Limb (tissue), 2 donors: ENCODE data around the gene SLK.

Experiments used
- DNase-seq, 2 donors: peaks; one replicate each; pipeline ENCODE4 v3.0.0-alpha.2; 2016; ENCODE audit errors: extremely low spot score in 2 of 2

SLK gene

DNA sequence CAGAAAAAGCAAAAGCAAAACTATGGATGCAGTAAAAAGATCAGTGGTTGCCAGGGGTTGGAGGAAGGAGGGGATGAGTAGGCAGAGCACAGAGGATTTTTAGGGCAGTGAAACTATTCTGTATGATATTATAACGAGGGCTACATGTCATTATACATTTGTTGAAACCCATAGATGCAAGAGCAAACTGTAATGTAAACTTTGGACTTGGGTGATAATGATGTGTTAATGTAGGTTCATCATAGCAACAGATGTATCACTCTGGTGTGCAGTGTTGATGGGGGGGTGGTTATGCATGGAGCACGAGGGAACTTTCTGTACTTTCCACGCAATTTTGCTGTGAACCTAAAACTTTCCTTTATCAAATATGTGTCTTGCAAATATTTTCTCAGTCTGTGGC lies 23.2 kb downstream of the SLK start:
- no peak for DNase-seq

DNA sequence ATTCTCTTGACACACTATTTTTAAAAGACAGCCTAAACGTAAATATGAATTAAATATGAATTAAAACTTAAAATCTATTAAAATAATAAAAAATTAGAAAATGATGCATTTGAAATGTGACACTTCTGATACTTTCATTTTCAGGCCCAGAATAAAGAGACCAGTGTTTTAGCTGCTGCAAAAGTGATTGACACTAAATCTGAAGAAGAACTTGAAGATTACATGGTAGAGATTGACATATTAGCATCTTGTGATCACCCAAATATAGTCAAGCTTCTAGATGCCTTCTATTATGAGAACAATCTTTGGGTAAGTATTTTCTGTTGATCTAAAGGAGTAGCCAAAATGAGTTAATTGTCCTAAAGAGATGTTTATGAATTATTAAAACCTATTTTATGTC lies 23.6 kb downstream of the SLK start:
- no peak for DNase-seq

DNA sequence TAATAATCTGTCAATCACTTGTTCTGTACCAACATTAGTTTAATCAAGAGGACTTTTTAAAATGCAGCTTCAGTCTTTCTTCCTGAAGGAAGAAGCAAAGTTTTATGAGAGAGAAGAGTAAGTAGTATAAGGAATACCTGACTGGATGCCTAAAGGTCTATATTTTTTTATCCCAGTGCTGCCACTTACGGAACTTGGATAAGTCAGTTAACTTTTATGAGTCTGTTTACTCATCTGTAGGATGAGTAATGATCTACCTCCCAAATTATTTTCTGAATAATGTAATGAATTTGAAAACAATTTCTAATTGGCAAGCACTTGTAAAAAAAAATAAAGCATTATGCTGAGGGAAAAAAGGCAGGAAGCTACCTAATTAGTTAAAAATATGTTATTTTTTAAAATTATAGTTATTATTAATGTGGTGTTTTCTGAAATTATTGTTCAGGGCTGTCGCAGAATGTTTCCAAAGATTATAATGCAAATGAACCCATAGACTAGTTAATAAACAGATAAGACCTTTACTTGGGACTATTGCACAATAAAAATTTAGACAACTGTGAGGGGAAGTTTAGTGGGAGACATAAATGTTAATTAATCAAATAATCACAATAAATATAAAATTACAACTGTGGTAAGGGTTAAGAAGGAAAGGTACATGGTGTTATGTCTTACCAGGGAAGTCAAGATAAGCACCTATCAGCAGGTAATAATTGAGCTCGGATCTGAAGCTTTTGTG lies 24.6 kb downstream of the SLK start:
- no peak for DNase-seq

DNA sequence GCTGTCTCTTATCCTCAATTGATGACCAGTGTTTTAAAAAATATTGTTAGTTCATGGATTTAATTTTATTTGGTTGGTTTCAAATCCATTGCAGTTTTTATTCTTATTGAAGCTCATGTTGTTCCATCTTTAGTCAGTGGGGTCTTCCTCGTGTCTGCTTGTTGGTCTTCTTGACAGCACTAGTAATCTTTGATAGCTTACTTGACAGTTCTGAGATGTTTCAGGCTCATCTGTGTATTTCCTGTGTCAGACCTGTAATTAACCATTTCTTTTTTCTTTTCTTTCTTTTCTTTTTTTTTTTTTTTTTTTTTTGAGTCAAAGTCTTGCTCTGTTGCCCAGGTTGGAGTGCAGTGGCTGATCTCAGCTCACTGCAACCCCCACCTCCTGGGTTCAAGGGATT lies 28.2 kb downstream of the SLK start:
- DNase-seq = no peak

DNA sequence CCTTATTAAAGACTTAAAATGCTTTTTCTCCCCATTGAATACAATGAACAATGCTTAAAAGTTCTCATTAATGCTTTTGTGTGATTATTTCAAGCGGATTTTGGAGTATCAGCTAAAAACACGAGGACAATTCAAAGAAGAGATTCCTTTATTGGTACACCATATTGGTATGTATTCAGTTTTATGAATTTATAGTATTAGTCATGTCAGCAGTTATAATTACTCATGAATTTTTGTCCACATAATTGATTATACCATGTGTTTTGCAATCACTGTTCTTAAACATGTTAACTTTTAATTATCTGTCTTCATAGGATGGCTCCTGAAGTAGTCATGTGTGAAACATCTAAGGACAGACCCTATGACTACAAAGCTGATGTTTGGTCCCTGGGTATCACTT lies 31.9 kb downstream of the SLK start:
- no peak for DNase-seq

DNA sequence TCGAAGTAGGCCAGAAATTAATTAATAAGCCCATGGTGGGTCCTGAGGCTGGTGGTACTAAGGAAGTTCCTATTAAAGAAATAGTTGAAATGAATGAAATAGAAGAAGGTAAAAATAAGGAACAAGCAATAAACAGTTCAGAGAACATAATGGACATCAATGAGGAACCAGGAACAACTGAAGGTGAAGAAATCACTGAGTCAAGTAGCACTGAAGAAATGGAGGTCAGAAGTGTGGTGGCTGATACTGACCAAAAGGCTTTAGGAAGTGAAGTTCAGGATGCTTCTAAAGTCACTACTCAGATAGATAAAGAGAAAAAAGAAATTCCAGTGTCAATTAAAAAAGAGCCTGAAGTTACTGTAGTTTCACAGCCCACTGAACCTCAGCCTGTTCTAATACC lies 36.0 kb downstream of the SLK start:
- DNase-seq = no peak

DNA sequence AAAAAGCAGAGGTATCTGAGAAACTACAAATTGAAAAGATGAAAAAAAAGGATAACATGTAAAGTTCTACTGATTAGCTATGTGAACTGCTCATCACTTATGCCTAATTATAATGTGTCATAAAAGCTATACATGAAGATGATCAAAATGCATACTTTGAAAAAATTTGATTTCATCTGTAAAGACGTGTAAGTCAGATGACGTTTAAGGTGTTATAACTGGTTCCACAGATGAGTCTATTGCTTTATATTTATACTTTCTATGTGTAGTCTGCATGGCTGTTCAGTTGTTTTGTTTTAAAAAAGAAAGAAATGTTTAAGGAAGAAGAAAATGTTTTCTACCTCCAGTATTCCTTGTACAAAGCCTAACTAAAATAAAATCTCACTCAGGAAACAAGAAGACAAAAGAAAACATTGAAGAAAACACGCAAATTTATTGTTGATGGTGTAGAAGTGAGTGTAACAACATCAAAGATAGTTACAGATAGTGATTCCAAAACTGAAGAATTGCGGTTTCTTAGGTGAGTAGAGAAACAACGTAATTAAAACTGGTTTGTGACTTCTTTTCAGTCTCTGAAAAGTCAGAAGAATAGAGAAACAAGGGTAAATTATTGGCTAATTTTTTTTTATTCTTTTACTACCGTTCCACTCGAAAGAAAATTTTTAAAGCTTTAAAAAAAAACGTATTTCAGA lies 38.4 kb downstream of the SLK start:
- no peak for DNase-seq

DNA sequence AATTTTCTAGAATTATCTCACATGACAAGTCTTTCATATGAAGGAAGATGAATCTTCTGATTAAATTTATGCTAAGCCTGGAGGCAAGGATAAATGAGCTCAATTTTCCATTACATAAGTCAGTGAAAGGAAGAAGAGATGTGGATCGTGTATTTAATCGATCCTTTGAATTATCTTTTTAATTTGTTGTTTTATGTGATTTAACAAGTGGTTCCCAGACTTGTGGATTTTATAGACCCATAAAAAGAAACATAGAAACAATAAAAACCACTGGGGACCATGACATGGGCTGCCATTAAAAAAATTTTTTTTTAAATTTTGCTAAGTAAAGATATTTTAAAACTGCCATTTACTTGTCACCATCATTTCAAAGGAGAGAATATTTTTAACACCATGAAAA lies 45.0 kb downstream of the SLK start:
- no peak for DNase-seq

DNA sequence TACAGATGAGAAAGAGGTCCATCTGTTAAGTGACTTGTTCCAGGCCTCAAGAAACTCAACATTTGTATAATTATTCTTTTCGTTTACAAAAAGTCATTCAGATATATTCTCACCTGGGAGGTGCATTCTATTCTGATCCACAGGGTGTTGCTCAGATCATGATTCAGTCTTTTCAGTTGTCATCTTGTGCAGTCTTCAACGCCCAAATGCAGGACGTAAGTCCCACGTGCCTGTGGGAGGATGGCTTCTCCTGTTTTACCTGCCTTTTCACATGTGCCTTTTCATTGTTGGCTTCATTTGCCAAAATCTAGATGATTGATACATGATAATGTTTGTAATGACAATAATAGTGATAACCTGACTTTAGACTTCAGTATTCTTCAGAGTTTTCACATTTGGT lies 46.5 kb downstream of the SLK start:
- no peak for DNase-seq

DNA sequence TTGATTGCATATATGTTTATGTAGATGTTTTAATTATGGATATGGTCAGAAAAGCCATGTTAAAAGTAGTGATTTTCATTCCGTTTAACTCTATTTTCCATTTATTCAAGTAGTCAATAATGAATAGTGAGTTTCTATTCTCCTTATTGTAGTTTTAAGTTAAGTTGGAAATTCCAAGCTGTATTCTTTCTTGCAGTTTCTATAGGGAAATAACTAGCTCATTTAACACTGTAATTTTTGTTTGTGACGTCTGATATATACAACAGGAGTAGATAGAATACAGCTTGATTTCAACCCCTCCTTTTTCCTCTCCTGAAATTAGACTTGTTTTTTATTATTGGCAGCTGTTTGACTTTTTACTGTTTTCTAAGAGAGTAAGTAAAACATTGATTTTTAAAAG lies 47.2 kb downstream of the SLK start:
- no peak for DNase-seq

DNA sequence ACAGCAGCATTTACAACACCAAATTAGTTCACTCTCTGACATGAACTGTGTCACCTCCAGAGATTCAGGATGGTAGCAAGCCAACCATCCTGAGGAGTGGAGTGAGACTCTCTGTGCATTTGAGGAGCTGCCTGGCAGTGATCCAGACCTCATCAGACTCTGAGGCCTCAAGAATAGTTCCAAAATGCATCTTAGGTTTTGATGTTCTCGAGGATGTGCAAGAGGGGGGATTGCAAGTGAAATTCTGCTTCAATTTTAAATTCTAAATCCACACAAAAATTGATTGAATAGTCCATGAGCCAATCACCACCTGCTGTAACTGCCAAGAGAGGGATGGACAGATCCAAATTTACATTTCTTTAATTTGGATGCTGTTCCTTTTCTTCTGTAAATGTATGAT lies 49.7 kb downstream of the SLK start:
- no peak for DNase-seq

DNA sequence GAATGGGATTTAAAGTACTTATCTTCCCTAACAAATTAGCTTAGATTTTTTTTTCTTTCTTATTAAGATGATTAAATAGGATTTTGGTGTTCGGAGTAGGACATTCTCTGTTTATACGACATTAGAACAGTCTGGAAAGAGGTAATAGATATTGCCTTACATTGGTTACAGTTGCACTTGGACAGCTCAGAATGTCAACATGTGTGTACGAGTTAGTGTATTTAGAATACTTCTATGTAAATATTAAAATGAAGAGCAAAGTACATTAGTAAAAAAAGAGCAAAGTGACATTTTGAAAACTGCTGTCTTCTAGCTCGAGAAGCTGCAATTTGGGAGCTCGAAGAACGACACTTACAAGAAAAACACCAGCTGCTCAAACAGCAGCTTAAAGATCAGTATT lies 51.5 kb downstream of the SLK start:
- DNase-seq = no peak

DNA sequence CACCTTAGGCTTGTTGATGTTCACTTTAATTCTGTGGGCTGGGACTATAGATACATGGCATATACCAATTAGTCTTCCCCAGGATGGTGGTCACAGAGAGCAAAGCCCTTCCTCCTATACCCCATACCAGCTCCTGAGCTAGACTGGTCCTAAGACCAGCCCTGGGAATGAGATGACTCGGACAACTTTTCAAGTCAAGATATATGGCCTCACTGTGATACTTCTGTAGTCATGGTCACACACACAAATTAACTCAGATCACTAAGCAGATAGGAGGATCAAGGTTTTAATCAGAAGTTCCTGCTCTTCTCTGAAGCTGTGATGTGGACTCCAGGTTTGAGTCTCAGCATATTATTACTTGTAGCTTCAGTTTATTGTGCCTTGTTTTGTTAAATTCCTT lies 53.1 kb downstream of the SLK start:
- no peak for DNase-seq

DNA sequence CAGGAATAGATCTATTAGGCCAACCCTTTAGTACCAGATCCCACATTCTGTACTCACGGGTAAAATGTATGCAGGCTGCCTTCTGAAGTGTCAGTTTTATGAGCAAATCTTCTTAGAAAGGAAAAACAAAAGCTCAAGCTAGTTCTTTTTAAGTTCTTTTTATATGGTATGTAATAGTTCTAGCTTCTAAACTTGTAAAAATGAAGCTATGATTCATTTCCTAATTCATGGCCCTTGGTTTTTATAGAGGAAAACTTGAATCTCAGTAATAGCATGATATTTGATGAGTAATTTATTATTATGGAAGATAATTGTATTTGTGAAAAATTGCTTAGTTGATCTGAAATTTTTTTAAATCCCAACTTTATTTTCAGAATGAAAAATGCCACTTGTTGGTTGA lies 54.3 kb downstream of the SLK start:
- no peak for DNase-seq

DNA sequence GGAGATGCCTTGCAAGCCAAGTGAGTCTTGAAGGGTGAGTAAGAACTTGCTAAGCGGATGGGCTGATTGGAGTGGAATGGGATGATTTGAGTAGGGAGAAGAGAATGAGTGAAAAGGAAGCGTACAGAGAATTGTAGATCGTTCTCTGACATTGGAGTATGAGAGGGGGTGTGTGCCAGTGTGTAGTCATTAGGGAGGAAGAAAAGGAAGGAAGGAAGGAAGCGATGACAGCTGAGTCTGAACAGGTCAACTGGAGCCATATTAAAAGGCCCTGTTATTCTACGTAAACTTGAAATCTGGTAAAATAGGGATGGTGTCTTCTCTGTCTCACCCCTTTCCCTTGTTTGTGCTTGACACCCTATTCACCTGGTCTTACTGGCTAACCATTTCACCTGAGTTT lies 55.1 kb downstream of the SLK start:
- DNase-seq = no peak

DNA sequence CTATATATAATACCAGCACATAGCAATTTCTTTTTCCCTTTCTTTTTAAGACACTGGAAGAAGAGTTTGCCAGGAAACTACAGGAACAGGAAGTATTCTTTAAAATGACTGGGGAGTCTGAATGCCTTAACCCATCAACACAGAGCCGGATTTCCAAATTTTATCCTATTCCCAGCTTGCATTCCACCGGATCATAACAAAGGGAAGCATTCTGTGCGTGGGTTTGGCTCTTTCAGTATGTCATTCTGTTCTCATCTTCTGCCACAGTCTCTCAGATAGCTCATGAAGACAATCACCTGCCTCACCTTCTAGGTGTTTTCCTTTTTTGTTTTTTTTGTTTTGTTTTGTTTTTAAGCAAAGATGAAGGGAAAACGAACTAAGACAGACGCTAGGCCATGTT lies 58.6 kb downstream of the SLK start:
- no peak for DNase-seq

DNA sequence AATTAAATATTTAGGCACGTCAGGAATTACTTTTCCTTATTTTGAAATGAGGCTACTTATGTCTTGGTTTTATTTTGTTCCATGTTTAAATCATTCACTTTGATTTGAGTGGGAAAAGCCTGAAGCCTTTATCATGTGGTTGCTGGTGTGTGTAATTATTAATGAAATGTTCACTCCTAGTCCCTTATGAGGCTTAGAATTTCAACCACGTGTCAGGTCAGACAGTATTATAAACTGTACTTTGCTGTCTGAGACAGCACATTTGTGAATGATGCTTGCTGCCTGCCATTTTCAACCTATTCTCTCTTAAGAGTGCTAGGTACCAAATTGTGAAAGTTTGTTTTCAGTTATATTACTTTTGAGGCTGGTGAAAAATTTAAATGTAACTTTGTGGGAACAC lies 59.8 kb downstream of the SLK start:
- DNase-seq = no peak

DNA sequence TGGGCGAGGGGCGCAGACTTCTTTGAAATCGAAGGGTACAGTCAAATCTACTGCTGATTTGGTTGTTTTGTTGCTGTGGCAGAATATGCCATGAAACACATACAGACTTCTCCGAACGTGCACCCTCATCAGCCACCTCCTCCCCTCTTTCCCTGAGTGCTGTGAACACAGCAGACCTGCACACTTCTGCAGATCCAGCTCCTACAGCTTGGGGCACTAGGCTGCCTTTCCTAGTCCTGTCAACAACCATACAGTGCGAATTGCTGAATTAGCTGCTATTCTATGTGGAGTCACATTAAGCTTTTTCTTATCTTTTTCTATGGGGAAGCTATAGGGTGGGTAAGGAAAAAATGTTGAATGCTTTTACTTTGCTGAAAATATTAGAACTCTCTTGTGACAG lies 61.2 kb downstream of the SLK start:
- DNase-seq = no peak

DNA sequence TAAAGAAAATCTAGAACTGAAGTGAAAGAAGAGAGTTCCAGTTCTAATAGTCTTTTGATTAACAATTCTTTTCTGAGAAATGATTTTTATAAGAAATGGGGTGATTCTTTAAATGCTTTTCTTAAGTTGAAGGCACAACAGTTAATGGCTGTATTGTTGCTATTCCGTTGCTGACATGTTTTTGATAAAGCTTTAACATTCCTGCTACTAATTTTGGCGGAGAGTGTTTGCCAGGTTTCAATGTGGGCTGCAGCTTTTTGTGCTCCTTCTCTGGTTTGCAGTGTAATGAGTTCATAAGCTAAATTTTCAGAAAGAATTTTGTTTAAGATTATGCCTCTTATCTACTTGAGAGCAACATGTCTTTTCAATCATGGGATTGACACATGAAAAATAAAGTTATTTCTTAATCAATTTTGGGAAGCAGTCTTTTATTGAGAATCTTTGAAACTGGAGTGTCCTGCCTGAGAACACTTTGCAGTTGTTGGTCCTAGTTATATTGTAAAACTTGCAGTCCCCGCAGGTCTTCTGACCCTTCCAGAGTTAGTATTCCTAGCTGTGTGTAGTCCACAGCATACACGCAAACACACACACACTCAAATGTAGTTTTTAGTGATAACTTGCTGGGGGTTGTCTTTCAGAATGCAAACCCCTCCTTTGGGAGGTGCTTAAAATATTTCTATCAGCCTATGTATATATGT lies 62.0 kb downstream of the SLK start:
- no peak for DNase-seq

DNA sequence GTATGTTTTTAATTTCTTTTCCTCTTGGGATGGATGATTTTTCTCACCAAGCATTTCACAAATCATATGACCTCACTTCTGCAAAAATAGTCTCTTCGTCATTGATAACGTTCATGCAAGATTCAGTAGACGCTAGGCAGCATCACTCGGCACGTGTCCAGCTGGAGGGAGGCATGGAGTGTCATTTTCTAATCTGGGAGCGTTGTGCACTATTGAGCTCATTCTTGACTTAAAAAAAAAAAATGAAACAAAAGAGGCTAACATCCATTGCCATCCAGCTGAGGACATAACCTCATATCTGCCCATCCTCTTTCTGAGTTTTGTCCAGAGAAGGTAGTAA lies 62.6 kb downstream of the SLK start:
- no peak for DNase-seq

DNA sequence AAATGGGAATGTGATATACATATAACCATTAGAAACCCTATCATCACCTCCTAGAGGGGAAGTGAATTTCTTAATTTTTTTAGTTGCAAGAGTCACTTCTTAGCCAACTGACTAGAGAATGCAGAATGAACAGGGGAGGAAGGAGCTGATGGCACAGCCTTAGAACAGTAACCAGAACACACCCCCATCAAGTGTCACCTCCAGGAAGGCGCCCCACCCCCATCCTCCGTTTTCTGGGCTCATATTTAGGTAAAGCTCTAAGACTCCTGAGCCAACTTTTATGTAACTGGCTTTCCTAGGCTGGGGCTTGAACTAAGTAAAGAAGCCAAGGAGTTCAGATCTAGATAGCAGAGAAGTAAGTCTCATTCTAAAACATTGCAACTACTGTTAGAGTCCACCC lies 64.7 kb downstream of the SLK start:
- DNase-seq = no peak

DNA sequence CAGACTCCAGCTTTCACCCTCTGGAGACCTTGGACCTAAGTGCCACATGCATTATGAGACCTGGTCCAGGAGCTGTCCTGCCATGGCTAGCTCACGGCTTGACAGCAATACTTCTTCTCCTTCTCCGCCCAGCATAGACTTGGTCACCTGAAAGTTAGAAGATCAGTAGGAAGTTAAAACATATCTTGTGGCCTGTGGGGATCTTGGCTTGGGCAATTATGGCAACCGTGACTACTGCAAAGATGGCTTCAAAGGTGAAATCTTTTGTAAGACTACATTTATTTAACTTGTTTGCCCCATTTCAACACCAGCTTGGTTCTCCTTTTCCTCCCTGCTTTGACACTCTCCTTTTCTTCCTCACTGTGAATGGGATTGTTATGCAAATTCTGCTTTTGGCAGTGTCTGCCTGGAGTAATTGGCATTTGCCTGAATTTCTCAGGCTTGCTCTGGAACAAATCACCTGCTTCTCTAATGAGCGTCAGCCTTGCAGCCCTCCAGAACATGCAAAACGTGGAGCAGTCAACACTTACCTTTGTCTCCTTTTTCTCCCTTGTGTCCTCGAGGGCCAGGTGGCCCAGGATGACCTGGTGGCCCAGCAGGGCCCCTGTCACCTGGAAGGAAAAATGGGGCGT lies 65.3 kb downstream of the SLK start:
- DNase-seq = no peak
